Measurements from ENCODE around the gene PKP1.

PKP1 gene

GRCh38 chr1:201251411-201251810, 31.9 kb upstream of the PKP1 start:
- Histone ChIP-seq H3K27ac (ENCODE audit: low read length, poor library complexity, severe bottlenecking) (no peak overlapping the region), H3K23ac (ENCODE audit: low read length in 2 of 2) (no peak overlapping the region), H4K91ac (ENCODE audit: low read length) (no peak overlapping the region), H3K4me1 (ENCODE audit: control insufficient read depth, insufficient read depth, low read depth, low read length) (peaks cover 2% of the 10 kb centered on the region), H2BK15ac (ENCODE audit: low read depth, poor library complexity, severe bottlenecking) (no peak overlapping the region), H4K8ac (ENCODE audit: low read length) (no peak overlapping the region), H3K27me3 (ENCODE audit: control insufficient read depth in 1 of 2, insufficient read depth in 1 of 2, low read length in 2 of 2) (peaks cover 0 to 41% of the 10 kb centered on the region in 2 experiments), H3K4me3 (ENCODE audit: insufficient read depth in 1 of 2, low read depth in 1 of 2, low read length in 2 of 2) (no peak overlapping the region), H2BK5ac (ENCODE audit: low read depth, low read length, poor library complexity, severe bottlenecking) (no peak overlapping the region), H3K36me3 (ENCODE audit: control insufficient read depth in 1 of 2, insufficient read depth in 2 of 2, low read depth in 1 of 2, low read length in 2 of 2) (no peaks in the 10 kb centered on the region), H3K14ac (ENCODE audit: low read length in 2 of 2) (no peak overlapping the region), H2AK5ac (ENCODE audit: low read length, severe bottlenecking) (no peak overlapping the region), H2BK12ac (ENCODE audit: low read length in 2 of 2) (no peak overlapping the region), H2AFZ (ENCODE audit: low read depth, low read length) (no peak overlapping the region), H3K9me3 (ENCODE audit: control insufficient read depth, low read length) (no peaks in the 10 kb centered on the region), H2BK120ac (ENCODE audit: low read depth, low read length) (no peak overlapping the region), H3K4me2 (ENCODE audit: low read length, poor library complexity, severe bottlenecking) (no peak overlapping the region), H3K79me1 (replicated peaks; ENCODE audit: low read length, poor library complexity, severe bottlenecking) (no peaks in the 10 kb centered on the region), H3K4ac (ENCODE audit: low read depth in 1 of 2, low read length in 2 of 2) (no peak overlapping the region), H3K18ac (ENCODE audit: low read depth in 1 of 2, low read length in 2 of 2) (no peak overlapping the region), H3K9ac (ENCODE audit: low read length) (no peak overlapping the region)
- 87% methylated on average over 2 of the region's 2 CpGs for WGBS
- DNase-seq = no peak

GRCh38 chr1:201251851-201252430, 31.4 kb upstream of the PKP1 start:
- Histone ChIP-seq H3K18ac (ENCODE audit: low read depth in 1 of 2, low read length in 2 of 2) (no peak overlapping the region), H4K8ac (ENCODE audit: low read length) (no peak overlapping the region), H2BK15ac (ENCODE audit: low read depth, poor library complexity, severe bottlenecking) (no peak overlapping the region), H3K9ac (ENCODE audit: low read length) (no peak overlapping the region), H3K79me1 (replicated peaks; ENCODE audit: low read length, poor library complexity, severe bottlenecking) (no peaks in the 10 kb centered on the region), H3K27me3 (ENCODE audit: control insufficient read depth in 1 of 2, insufficient read depth in 1 of 2, low read length in 2 of 2) (peaks cover 0 to 37% of the 10 kb centered on the region in 2 experiments), H3K4me1 (ENCODE audit: control insufficient read depth, insufficient read depth, low read depth, low read length) (peaks cover 2% of the 10 kb centered on the region), H3K27ac (ENCODE audit: low read length, poor library complexity, severe bottlenecking) (no peak overlapping the region), H2BK5ac (ENCODE audit: low read depth, low read length, poor library complexity, severe bottlenecking) (no peak overlapping the region), H3K4me3 (ENCODE audit: insufficient read depth in 1 of 2, low read depth in 1 of 2, low read length in 2 of 2) (no peak overlapping the region), H3K23ac (ENCODE audit: low read length in 2 of 2) (no peak overlapping the region), H2BK120ac (ENCODE audit: low read depth, low read length) (no peak overlapping the region), H2BK12ac (ENCODE audit: low read length in 2 of 2) (no peak overlapping the region), H3K14ac (ENCODE audit: low read length in 2 of 2) (no peak overlapping the region), H3K4me2 (ENCODE audit: low read length, poor library complexity, severe bottlenecking) (no peak overlapping the region), H4K91ac (ENCODE audit: low read length) (no peak overlapping the region), H2AFZ (ENCODE audit: low read depth, low read length) (no peak overlapping the region), H2AK5ac (ENCODE audit: low read length, severe bottlenecking) (no peak overlapping the region), H3K4ac (ENCODE audit: low read depth in 1 of 2, low read length in 2 of 2) (no peak overlapping the region), H3K36me3 (ENCODE audit: control insufficient read depth in 1 of 2, insufficient read depth in 2 of 2, low read depth in 1 of 2, low read length in 2 of 2) (no peaks in the 10 kb centered on the region), H3K9me3 (ENCODE audit: control insufficient read depth, low read length) (no peaks in the 10 kb centered on the region)
- WGBS = 79% methylated on average over 10 of the region's 11 CpGs
- DNase-seq = no peak

- no peak overlapping the region for H3K9ac ChIP-seq (ENCODE audit: low read length)
- no peaks in the 10 kb centered on the region for H3K36me3 ChIP-seq (ENCODE audit: control insufficient read depth in 1 of 2, insufficient read depth in 2 of 2, low read depth in 1 of 2, low read length in 2 of 2)
- DNase-seq = no peak
- H3K14ac ChIP-seq (ENCODE audit: low read length in 2 of 2) = no peak overlapping the region
- no peak overlapping the region for H2BK15ac ChIP-seq (ENCODE audit: low read depth, poor library complexity, severe bottlenecking)
- H3K4ac ChIP-seq (ENCODE audit: low read depth in 1 of 2, low read length in 2 of 2) = no peak overlapping the region
- H2AK5ac ChIP-seq (ENCODE audit: low read length, severe bottlenecking) = no peak overlapping the region
- H3K27me3 ChIP-seq (ENCODE audit: control insufficient read depth in 1 of 2, insufficient read depth in 1 of 2, low read length in 2 of 2) = peaks cover 0 to 37% of the 10 kb centered on the region in 2 experiments
- no peak overlapping the region for H3K18ac ChIP-seq (ENCODE audit: low read depth in 1 of 2, low read length in 2 of 2)
- no peaks in the 10 kb centered on the region for H3K79me1 ChIP-seq (replicated peaks; ENCODE audit: low read length, poor library complexity, severe bottlenecking)
- H3K27ac ChIP-seq (ENCODE audit: low read length, poor library complexity, severe bottlenecking) = no peak overlapping the region
- peaks cover 2% of the 10 kb centered on the region for H3K4me1 ChIP-seq (ENCODE audit: control insufficient read depth, insufficient read depth, low read depth, low read length)
- H2BK12ac ChIP-seq (ENCODE audit: low read length in 2 of 2) = no peak overlapping the region
- no peak overlapping the region for H4K8ac ChIP-seq (ENCODE audit: low read length)
- WGBS = 77% methylated on average over 6 of the region's 6 CpGs
- H3K4me3 ChIP-seq (ENCODE audit: insufficient read depth in 1 of 2, low read depth in 1 of 2, low read length in 2 of 2) = no peak overlapping the region
- no peak overlapping the region for H2BK120ac ChIP-seq (ENCODE audit: low read depth, low read length)
- no peak overlapping the region for H2BK5ac ChIP-seq (ENCODE audit: low read depth, low read length, poor library complexity, severe bottlenecking)
- H3K4me2 ChIP-seq (ENCODE audit: low read length, poor library complexity, severe bottlenecking) = no peak overlapping the region
- no peak overlapping the region for H2AFZ ChIP-seq (ENCODE audit: low read depth, low read length)
- peaks cover under 1% of the 10 kb centered on the region for H3K9me3 ChIP-seq (ENCODE audit: control insufficient read depth, low read length)
- no peak overlapping the region for H4K91ac ChIP-seq (ENCODE audit: low read length)
- H3K23ac ChIP-seq (ENCODE audit: low read length in 2 of 2) = no peak overlapping the region
Observed at GRCh38 chr1:201252944-201253371, 30.3 kb upstream of the PKP1 start.

GRCh38 chr1:201253411-201253810, 29.9 kb upstream of the PKP1 start:
- Histone ChIP-seq H2BK12ac (ENCODE audit: low read length in 2 of 2) (no peak overlapping the region), H3K27ac (ENCODE audit: low read length, poor library complexity, severe bottlenecking) (no peak overlapping the region), H3K4me1 (ENCODE audit: control insufficient read depth, insufficient read depth, low read depth, low read length) (peaks cover 2% of the 10 kb centered on the region), H3K9me3 (ENCODE audit: control insufficient read depth, low read length) (peaks cover 3% of the 10 kb centered on the region), H3K18ac (ENCODE audit: low read depth in 1 of 2, low read length in 2 of 2) (no peak overlapping the region), H2BK5ac (ENCODE audit: low read depth, low read length, poor library complexity, severe bottlenecking) (no peak overlapping the region), H2AK5ac (ENCODE audit: low read length, severe bottlenecking) (no peak overlapping the region), H3K9ac (ENCODE audit: low read length) (no peak overlapping the region), H3K79me1 (replicated peaks; ENCODE audit: low read length, poor library complexity, severe bottlenecking) (no peaks in the 10 kb centered on the region), H2AFZ (ENCODE audit: low read depth, low read length) (no peak overlapping the region), H3K36me3 (ENCODE audit: control insufficient read depth in 1 of 2, insufficient read depth in 2 of 2, low read depth in 1 of 2, low read length in 2 of 2) (no peaks in the 10 kb centered on the region), H3K14ac (ENCODE audit: low read length in 2 of 2) (no peak overlapping the region), H3K23ac (ENCODE audit: low read length in 2 of 2) (no peak overlapping the region), H3K4ac (ENCODE audit: low read depth in 1 of 2, low read length in 2 of 2) (no peak overlapping the region), H3K4me3 (ENCODE audit: insufficient read depth in 1 of 2, low read depth in 1 of 2, low read length in 2 of 2) (no peak overlapping the region), H2BK120ac (ENCODE audit: low read depth, low read length) (no peak overlapping the region), H3K4me2 (ENCODE audit: low read length, poor library complexity, severe bottlenecking) (no peak overlapping the region), H3K27me3 (ENCODE audit: control insufficient read depth in 1 of 2, insufficient read depth in 1 of 2, low read length in 2 of 2) (peaks cover 0 to 37% of the 10 kb centered on the region in 2 experiments), H4K91ac (ENCODE audit: low read length) (no peak overlapping the region), H4K8ac (ENCODE audit: low read length) (no peak overlapping the region), H2BK15ac (ENCODE audit: low read depth, poor library complexity, severe bottlenecking) (no peak overlapping the region)
- 75% methylated on average over 10 of the region's 10 CpGs for WGBS
- no peak for DNase-seq
